ENCODE data around the gene VMP1. TPM values are rescaled to one million over a fixed set of nuclear protein-coding genes. Genes with fewer than 3 reads are reported as not detected.
"Not testable (repeated sequence)": the region's sequence is repeated elsewhere in the genome, so short reads cannot be mapped to it uniquely, and the experiment has no call there.

VMP1 gene
- total RNA-seq, 1 experiment from 2014 or later: 281 TPM

DNA sequence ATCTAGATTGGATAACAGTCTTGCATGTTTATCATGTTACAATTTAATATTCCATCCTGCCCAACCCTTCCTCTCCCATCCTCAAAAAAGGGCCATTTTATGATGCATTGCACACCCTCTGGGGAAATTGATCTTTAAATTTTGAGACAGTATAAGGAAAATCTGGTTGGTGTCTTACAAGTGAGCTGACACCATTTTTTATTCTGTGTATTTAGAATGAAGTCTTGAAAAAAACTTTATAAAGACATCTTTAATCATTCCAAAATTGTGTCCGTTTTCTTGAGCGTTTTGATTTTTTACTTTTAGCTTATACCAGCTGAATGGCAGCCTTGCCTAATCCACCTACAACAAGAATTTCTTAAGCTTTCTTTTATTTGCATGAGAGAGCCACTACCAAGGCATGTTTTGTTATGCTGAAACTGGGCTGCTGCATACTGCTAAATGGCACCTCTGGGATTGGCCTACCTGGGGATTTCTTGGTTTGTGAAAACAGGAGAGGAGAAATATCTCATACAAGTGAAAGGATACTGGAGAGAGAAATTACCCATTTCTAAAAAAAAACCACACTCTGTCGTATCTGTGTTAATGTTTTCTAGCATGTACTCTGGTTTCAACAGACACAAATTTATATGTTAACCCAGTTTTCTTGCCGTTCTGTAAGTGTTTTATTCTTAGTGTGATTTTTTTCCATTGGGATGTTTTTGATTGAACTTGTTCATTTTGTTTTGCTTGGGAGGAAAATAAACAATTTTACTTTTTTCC lies 133.1 kb downstream of the VMP1 start:
- no peak for ATAC-seq
- POLR2A ChIA-PET: interaction anchor here (0.5 to 3.5 kb wide), 6 partner anchors 9 to 87 kb away, joined by 3 to 77 read pairs (median 8); no protein-coding TSS in a partner anchor
- no peak for DNase-seq (ENCODE audit: low read depth, low spot score)
- Histone ChIP-seq H3K9me3 (ENCODE audit: control insufficient read depth, insufficient read depth, low read depth, low read length) (no peaks in the 10 kb centered on the region), H3K36me3 (ENCODE audit: control insufficient read depth, insufficient read depth, low read length) (peaks cover 29% of the 10 kb centered on the region), H3K27me3 (ENCODE audit: control insufficient read depth, insufficient read depth, low read length) (no peaks in the 10 kb centered on the region), H3K4me1 (ENCODE audit: control insufficient read depth, insufficient read depth, low read length) (peaks cover 33% of the 10 kb centered on the region), H3K27ac (ENCODE audit: low read length) (peak overlapping the region; percentile 100), H3K4me3 (ENCODE audit: low read depth in 2 of 2, low read length in 2 of 2) (peak overlapping the region; percentile 87 to 99)
- CTCF ChIA-PET: interaction anchor here (0.7 kb wide), 1 partner anchor 36 kb away, joined by 3 read pairs; no protein-coding TSS in a partner anchor
- BruUV-seq (replicated peaks): no TSS peak
- intact Hi-C loops (cut with micrococcal nuclease; ENCODE audit: unreplicated experiment): no loop called here
- in situ Hi-C loops (cut with HindIII; ENCODE audit: low pct_unique_long_range_greater_than_20kb, low sequenced_read_pairs): no loop called here
- peak; percentile 84 for TF ChIP-seq POLR2AphosphoS5 (IDR thresholded peaks at IDR 0.05; ENCODE audit: low read depth, low read length)
- TF ChIP-seq SIN3A (IDR thresholded peaks at IDR 0.05; ENCODE audit: borderline replicate concordance, insufficient read depth, low read depth, low read length): no peak
- TF ChIP-seq CTCF (IDR thresholded peaks at IDR 0.05): no peak
- no peak; a peak in 1 of 4 replicates for TF ChIP-seq REST (IDR thresholded peaks at IDR 0.05; ENCODE audit: insufficient read depth in 1 of 2, low read depth in 2 of 2, low read length in 1 of 2)
- no peak for TF ChIP-seq TCF7L2 (IDR thresholded peaks at IDR 0.05; ENCODE audit: low read depth, low read length)

- ATAC-seq; H3K9me3 ChIP-seq (ENCODE audit: control insufficient read depth, insufficient read depth, low read depth, low read length); BruUV-seq (replicated peaks); DNase-seq (ENCODE audit: low read depth, low spot score); intact Hi-C loops (cut with micrococcal nuclease; ENCODE audit: unreplicated experiment); in situ Hi-C loops (cut with HindIII; ENCODE audit: low pct_unique_long_range_greater_than_20kb, low sequenced_read_pairs); H3K27me3 ChIP-seq (ENCODE audit: control insufficient read depth, insufficient read depth, low read length): not testable (repeated sequence)
- peaks cover 35% of the 10 kb centered on the region for H3K4me1 ChIP-seq (ENCODE audit: control insufficient read depth, insufficient read depth, low read length)
- H3K4me3 ChIP-seq (ENCODE audit: low read depth in 2 of 2, low read length in 2 of 2): peak overlapping the region; percentile 87 to 99
- ChIA-PET CTCF (interaction anchor here (0.7 kb wide), 1 partner anchor 37 kb away, joined by 3 read pairs; no protein-coding TSS in a partner anchor), POLR2A (interaction anchor here (0.7 to 1.9 kb wide), 5 partner anchors 10 to 92 kb away, joined by 3 to 17 read pairs (median 4); no protein-coding TSS in a partner anchor)
- H3K36me3 ChIP-seq (ENCODE audit: control insufficient read depth, insufficient read depth, low read length): peaks cover 29% of the 10 kb centered on the region
- H3K27ac ChIP-seq (ENCODE audit: low read length): peak overlapping the region; percentile 100
Measured at GRCh38 chr17:59841091-59841881, 133.8 kb downstream of the VMP1 start.

GRCh38 chr17:59841882-59842263 lies 134.4 kb downstream of the VMP1 start:
- in situ Hi-C loops (cut with HindIII; ENCODE audit: low pct_unique_long_range_greater_than_20kb, low sequenced_read_pairs); H3K27me3 ChIP-seq (ENCODE audit: control insufficient read depth, insufficient read depth, low read length); ATAC-seq; CTCF ChIA-PET; H3K9me3 ChIP-seq (ENCODE audit: control insufficient read depth, insufficient read depth, low read depth, low read length); BruUV-seq (replicated peaks); intact Hi-C loops (cut with micrococcal nuclease; ENCODE audit: unreplicated experiment); DNase-seq (ENCODE audit: low read depth, low spot score): not testable (repeated sequence)
- Histone ChIP-seq H3K27ac (ENCODE audit: low read length) (peak overlapping the region; percentile 100), H3K4me1 (ENCODE audit: control insufficient read depth, insufficient read depth, low read length) (peaks cover 35% of the 10 kb centered on the region), H3K36me3 (ENCODE audit: control insufficient read depth, insufficient read depth, low read length) (peaks cover 29% of the 10 kb centered on the region), H3K4me3 (ENCODE audit: low read depth in 2 of 2, low read length in 2 of 2) (peak overlapping the region; percentile 87 to 99)
- POLR2A ChIA-PET: interaction anchor here (0.6 to 1.9 kb wide), 8 partner anchors 11 to 116 kb away, joined by 3 to 17 read pairs (median 5); no protein-coding TSS in a partner anchor
